ENCODE data around the gene DCUN1D4. TPM values are rescaled to one million over a fixed set of nuclear protein-coding genes. Genes with fewer than 3 reads are reported as not detected.
A peak's percentile ranks its signal among the peaks of the same experiment; 100 is the strongest.
"Not testable (repeated sequence)": the region's sequence is repeated elsewhere in the genome, so short reads cannot be mapped to it uniquely, and the experiment has no call there.

Gene DCUN1D4
- total RNA-seq, 4 donors from 2014 or later: 38.2 to 109 (median 88.1) TPM

DNA sequence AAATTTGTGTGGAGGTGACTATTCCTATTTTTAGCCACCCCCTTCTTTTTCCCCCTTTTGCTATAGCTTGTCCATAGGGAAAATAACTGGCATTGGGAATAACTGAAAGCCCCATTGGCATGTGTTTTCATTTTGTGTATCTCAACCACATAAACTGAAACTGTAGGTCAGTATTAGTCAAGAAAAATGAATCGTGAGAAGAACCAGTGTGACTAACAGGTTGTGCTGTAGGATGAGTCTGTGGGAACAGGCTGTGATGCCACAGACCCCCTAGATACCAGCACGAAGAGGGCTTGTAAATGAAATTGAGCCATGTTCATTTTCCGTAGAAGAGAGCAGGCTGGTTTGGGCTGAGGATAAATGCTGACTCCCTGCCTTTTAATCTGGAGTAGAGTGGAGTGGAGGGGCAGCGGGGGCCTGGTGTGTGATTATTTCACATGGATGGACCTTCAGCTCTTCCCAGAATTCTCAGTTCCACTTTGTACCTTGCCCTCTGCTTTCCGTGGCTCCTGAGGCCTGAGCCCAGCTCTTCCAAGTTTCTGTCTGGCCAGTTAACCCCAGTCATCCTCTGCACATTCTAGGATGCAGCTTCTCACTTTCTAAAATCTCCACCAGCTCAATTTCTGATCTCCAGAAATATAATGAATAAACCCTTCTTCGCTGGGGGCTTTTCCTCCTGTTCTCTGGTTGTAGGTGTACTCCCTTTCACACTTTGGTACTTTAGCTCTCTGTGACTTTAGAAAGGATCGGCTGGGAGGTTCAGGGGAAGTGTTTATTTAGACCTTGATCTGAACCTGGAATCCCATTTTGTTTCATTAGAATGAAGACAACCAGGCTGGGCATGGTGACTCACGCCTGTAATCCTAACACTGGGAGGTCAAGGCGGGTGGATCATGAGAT is 37.3 kb downstream of the DCUN1D4 start:
- Histone ChIP-seq H3K36me3 (no peaks in the 10 kb centered on the region), H3K9me3 (no peaks in the 10 kb centered on the region), H3K27me3 (no peaks in the 10 kb centered on the region), H3K27ac (no peak overlapping the region), H3K4me1 (no peaks in the 10 kb centered on the region), H3K4me3 (no peak overlapping the region)
- intact Hi-C loops (cut with DNase I; ENCODE audit: low total_unique reads): no loop called here
- TF ChIP-seq, protein P1, sequence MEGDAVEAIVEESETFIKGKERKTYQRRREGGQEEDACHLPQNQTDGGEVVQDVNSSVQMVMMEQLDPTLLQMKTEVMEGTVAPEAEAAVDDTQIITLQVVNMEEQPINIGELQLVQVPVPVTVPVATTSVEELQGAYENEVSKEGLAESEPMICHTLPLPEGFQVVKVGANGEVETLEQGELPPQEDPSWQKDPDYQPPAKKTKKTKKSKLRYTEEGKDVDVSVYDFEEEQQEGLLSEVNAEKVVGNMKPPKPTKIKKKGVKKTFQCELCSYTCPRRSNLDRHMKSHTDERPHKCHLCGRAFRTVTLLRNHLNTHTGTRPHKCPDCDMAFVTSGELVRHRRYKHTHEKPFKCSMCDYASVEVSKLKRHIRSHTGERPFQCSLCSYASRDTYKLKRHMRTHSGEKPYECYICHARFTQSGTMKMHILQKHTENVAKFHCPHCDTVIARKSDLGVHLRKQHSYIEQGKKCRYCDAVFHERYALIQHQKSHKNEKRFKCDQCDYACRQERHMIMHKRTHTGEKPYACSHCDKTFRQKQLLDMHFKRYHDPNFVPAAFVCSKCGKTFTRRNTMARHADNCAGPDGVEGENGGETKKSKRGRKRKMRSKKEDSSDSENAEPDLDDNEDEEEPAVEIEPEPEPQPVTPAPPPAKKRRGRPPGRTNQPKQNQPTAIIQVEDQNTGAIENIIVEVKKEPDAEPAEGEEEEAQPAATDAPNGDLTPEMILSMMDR (IDR thresholded peaks at IDR 0.05): no peak
- TF ChIP-seq POLR2A (IDR thresholded peaks at IDR 0.05): no peak
- no peak for DNase-seq

DNA sequence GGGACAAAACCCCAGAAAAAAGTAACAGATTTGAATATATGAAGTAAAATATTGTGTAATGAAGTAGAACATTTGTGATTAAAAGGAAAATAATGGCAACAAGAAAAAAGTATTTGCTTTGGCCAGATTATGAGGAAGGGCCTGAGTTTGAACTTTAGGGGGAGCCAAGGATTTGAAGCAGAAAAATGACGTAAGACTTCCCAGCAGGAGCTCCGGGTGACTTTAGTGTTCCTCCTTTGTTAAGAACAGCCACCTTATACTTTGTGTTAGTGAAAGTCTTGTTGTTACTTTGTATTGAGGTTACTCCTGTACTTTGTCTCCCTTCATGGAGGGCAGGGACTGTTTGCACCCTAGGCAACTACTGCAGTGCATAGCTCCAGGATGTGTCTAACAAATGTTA is 41.1 kb downstream of the DCUN1D4 start:
- DNase-seq: no peak
- no peaks in the 10 kb centered on the region for H3K4me1 ChIP-seq
- H3K27me3 ChIP-seq: no peaks in the 10 kb centered on the region
- no peak for TF ChIP-seq POLR2A (IDR thresholded peaks at IDR 0.05)
- TF ChIP-seq, protein P1 (IDR thresholded peaks at IDR 0.05): no peak
- H3K9me3 ChIP-seq: no peaks in the 10 kb centered on the region
- intact Hi-C loops (cut with DNase I; ENCODE audit: low total_unique reads): no loop called here
- no peak overlapping the region for H3K4me3 ChIP-seq
- no peak overlapping the region for H3K27ac ChIP-seq
- no peaks in the 10 kb centered on the region for H3K36me3 ChIP-seq

- no peak for DNase-seq
- intact Hi-C loops (cut with DNase I; ENCODE audit: low total_unique reads): no loop called here
- Histone ChIP-seq H3K27ac (no peak overlapping the region), H3K4me3 (no peak overlapping the region), H3K36me3 (no peaks in the 10 kb centered on the region), H3K27me3 (no peaks in the 10 kb centered on the region), H3K4me1 (no peaks in the 10 kb centered on the region), H3K9me3 (no peaks in the 10 kb centered on the region)
- TF ChIP-seq, protein P1 (IDR thresholded peaks at IDR 0.05): no peak
- no peak for TF ChIP-seq POLR2A (IDR thresholded peaks at IDR 0.05)
Measured at GRCh38 chr4:51884606-51885005, 41.7 kb downstream of the DCUN1D4 start.

GRCh38 chr4:51885363-51885762 is 42.4 kb downstream of the DCUN1D4 start:
- TF ChIP-seq, protein P1 (IDR thresholded peaks at IDR 0.05): peak in 1 of 4 experiments; percentile 11
- no peak for TF ChIP-seq POLR2A (IDR thresholded peaks at IDR 0.05)
- Histone ChIP-seq H3K4me1 (no peaks in the 10 kb centered on the region), H3K36me3 (no peaks in the 10 kb centered on the region), H3K9me3 (no peaks in the 10 kb centered on the region), H3K27ac (no peak overlapping the region), H3K4me3 (no peak overlapping the region), H3K27me3 (no peaks in the 10 kb centered on the region)
- no peak for DNase-seq
- intact Hi-C loops (cut with DNase I; ENCODE audit: low total_unique reads): no loop called here

DNA sequence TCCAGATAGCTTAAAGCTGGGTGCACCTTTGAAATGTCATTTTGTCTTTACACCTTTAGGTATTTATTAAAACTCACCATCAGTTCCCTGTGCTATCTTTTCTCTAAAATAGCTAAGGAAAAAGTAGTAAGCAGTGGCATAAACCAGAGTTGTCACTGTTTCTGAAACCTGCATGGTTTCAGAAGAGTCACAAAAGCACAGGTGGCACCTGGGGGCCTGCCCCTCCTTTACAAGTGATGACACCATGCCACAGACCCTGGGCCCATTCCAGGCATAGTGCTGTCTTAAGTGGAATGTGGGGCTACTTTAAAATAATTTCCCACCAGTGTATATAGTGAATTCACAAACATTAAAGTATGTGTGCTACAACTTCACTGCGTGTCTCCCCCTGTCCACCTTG is 47.8 kb downstream of the DCUN1D4 start:
- no peaks in the 10 kb centered on the region for H3K9me3 ChIP-seq
- intact Hi-C loops (cut with DNase I; ENCODE audit: low total_unique reads): no loop called here

GRCh38 chr4:51893402-51893801 is 50.4 kb downstream of the DCUN1D4 start:
- H3K36me3 ChIP-seq; intact Hi-C loops (cut with DNase I; ENCODE audit: low total_unique reads): not testable (repeated sequence)

More for the DNA sequence above, 47.8 kb downstream of the DCUN1D4 start:
- Histone ChIP-seq H3K27me3 (no peaks in the 10 kb centered on the region), H3K4me1 (no peaks in the 10 kb centered on the region), H3K27ac (no peak overlapping the region), H3K36me3 (no peaks in the 10 kb centered on the region), H3K4me3 (no peak overlapping the region)
- no peak for DNase-seq
- TF ChIP-seq, protein P1 (IDR thresholded peaks at IDR 0.05): no peak
- no peak for TF ChIP-seq POLR2A (IDR thresholded peaks at IDR 0.05)

More at GRCh38 chr4:51893402-51893801, 50.4 kb downstream of the DCUN1D4 start:
- H3K27me3 ChIP-seq, H3K27ac ChIP-seq, H3K4me3 ChIP-seq, H3K9me3 ChIP-seq, H3K4me1 ChIP-seq, DNase-seq: not testable (repeated sequence)
